IMR-90 (cell line): ENCODE results near the gene ZDHHC14. TPM values are rescaled to one million over a fixed set of nuclear protein-coding genes. Genes with fewer than 3 reads are reported as not detected.

Experiments
- ATAC-seq: fragments of 200-7000 bp; cut with Tn5 transposase; 2 replicates; pipeline ENCODE4 v1.9.1; 2020; ENCODE audit warnings: low read depth, mild to moderate bottlenecking, moderate library complexity
- BruUV-seq: library from RNA; stranded (reverse); fragments of 400-500 nt; replicated peaks from 2 replicates; lab custom pipeline; 2021; lab: Mats Ljungman, UMichigan
- CTCF ChIA-PET: fragments of 300-600 bp; formaldehyde crosslinking; extraction: SDS; loops from one replicate; lab custom pipeline; 2021; ENCODE audit warnings: antibody characterized with exemption; lab: Yijun Ruan, JAX
- POLR2A ChIA-PET: fragments of 300-600 bp; sonication (Branson Sonifier 250); formaldehyde crosslinking; loops from one replicate; lab custom pipeline; 2022; ENCODE audit warnings: antibody characterized with exemption; ENCODE audit not compliant: unreplicated experiment; lab: Charles Lee
- DNase-seq: peaks from one replicate; pipeline ENCODE4 v3.0.0; 2013
- H2AFZ ChIP-seq: replicated peaks from 2 replicates; pipeline ENCODE3; 2013; ENCODE audit warnings: low read length, mild to moderate bottlenecking; ENCODE audit not compliant: poor library complexity
- H2AK5ac ChIP-seq: 2 replicates; pipeline ENCODE4 v1.6.1; 2013; ENCODE audit warnings: low read depth, low read length, inconsistent platforms
- H2AK9ac ChIP-seq: replicated peaks from 2 replicates; pipeline ENCODE3; 2013; ENCODE audit warnings: mild to moderate bottlenecking, low read depth, low read length, moderate library complexity; ENCODE audit not compliant: poor library complexity
- H2BK120ac ChIP-seq: 2 replicates; pipeline ENCODE4 v1.6.1; 2013; ENCODE audit warnings: low read depth, low read length, inconsistent platforms
- H2BK15ac ChIP-seq: 3 replicates; pipeline ENCODE4 v1.6.1; 2013; ENCODE audit warnings: low read depth, low read length, inconsistent platforms
- H2BK20ac ChIP-seq: 2 replicates; pipeline ENCODE4 v1.6.1; 2013; ENCODE audit warnings: low read depth, mild to moderate bottlenecking, inconsistent platforms, low read length, moderate library complexity
- H2BK5ac ChIP-seq: 2 replicates; pipeline ENCODE4 v1.6.1; 2013; ENCODE audit warnings: mild to moderate bottlenecking, low read depth, low read length, inconsistent platforms; ENCODE audit not compliant: poor library complexity, severe bottlenecking
- H3K14ac ChIP-seq: replicated peaks from 2 replicates; pipeline ENCODE4 v1.6.1; 2013; ENCODE audit warnings: low read depth, low read length, inconsistent platforms
- H3K18ac ChIP-seq: 2 replicates; pipeline ENCODE4 v1.6.1; 2013; ENCODE audit warnings: low read depth, low read length, control low read depth
- H3K23ac ChIP-seq: 2 replicates; pipeline ENCODE4 v1.6.1; 2013; ENCODE audit warnings: low read depth, low read length, inconsistent platforms
- H3K27ac ChIP-seq: 2 replicates; pipeline ENCODE4 v1.5.1; 2013; ENCODE audit warnings: mild to moderate bottlenecking, control low read depth, low read length; ENCODE audit not compliant: insufficient read depth
- H3K27me3 ChIP-seq: 2 replicates; pipeline ENCODE4 v1.6.1; 2013; ENCODE audit warnings: low read length; ENCODE audit not compliant: control insufficient read depth, insufficient read depth
- H3K36me3 ChIP-seq: 2 replicates; pipeline ENCODE4 v1.6.1; 2013; ENCODE audit warnings: low read length, mixed read lengths; ENCODE audit not compliant: control insufficient read depth, insufficient read depth
- H3K4ac ChIP-seq: 2 replicates; pipeline ENCODE4 v1.6.1; 2013; ENCODE audit warnings: low read depth, low read length, inconsistent platforms
- H3K4me1 ChIP-seq: 2 replicates; pipeline ENCODE4 v1.6.1; 2013; ENCODE audit warnings: low read length, mixed read lengths; ENCODE audit not compliant: control insufficient read depth, insufficient read depth
- H3K4me2 ChIP-seq: 2 replicates; pipeline ENCODE4 v1.6.1; 2013; ENCODE audit warnings: low read depth, mild to moderate bottlenecking, control low read depth, low read length, moderate library complexity
- H3K4me3 ChIP-seq: 2 replicates; pipeline ENCODE4 v1.5.1; 2013; ENCODE audit warnings: low read depth, mild to moderate bottlenecking, control low read depth, low read length, moderate library complexity; ENCODE audit not compliant: insufficient read depth
- H3K56ac ChIP-seq: 2 replicates; pipeline ENCODE4 v1.6.1; 2013; ENCODE audit warnings: low read length, inconsistent platforms; ENCODE audit not compliant: insufficient read depth; ENCODE audit errors: extremely low read depth
- H3K79me1 ChIP-seq, 2 experiments: 2 replicates each; pipeline ENCODE4 v1.6.1; 2013; ENCODE audit warnings: low read length in 2 of 2, inconsistent platforms in 1 of 2, low read depth in 1 of 2
- H3K9ac ChIP-seq: 2 replicates; pipeline ENCODE4 v1.6.1; 2013; ENCODE audit warnings: low read depth, low read length, control low read depth
- H3K9me1 ChIP-seq: 2 replicates; pipeline ENCODE4 v1.6.1; 2013; ENCODE audit warnings: low read length, inconsistent platforms; ENCODE audit not compliant: insufficient read depth
- H3K9me3 ChIP-seq: 2 replicates; pipeline ENCODE4 v1.6.1; 2013; ENCODE audit warnings: low read length; ENCODE audit not compliant: control insufficient read depth, insufficient read depth
- H4K20me1 ChIP-seq: 2 replicates; pipeline ENCODE4 v1.6.1; 2013; ENCODE audit warnings: low read length, inconsistent platforms; ENCODE audit not compliant: insufficient read depth
- H4K5ac ChIP-seq: 2 replicates; pipeline ENCODE4 v1.6.1; 2013; ENCODE audit warnings: mild to moderate bottlenecking, low read depth, low read length, control low read depth
- H4K8ac ChIP-seq, 2 experiments: 2 replicates each; pipeline ENCODE4 v1.6.1; 2013; ENCODE audit warnings: low read depth in 2 of 2, low read length in 2 of 2, control low read depth in 1 of 2, inconsistent platforms in 1 of 2
- H4K91ac ChIP-seq: 2 replicates; pipeline ENCODE4 v1.6.1; 2013; ENCODE audit warnings: low read depth, low read length, inconsistent platforms; ENCODE audit not compliant: insufficient read depth
- BHLHE40 ChIP-seq: fragments of 150-350 bp; IDR thresholded peaks from 2 replicates; pipeline ENCODE4 v1.6.1; 2016; ENCODE audit warnings: mild to moderate bottlenecking, low read depth, low read length
- CEBPB ChIP-seq: IDR thresholded peaks from 2 replicates; pipeline ENCODE4 v1.6.1; 2012; ENCODE audit warnings: low read depth, low read length, improper control_type of control experiment
- CHD1 ChIP-seq: IDR thresholded peaks from 2 replicates; pipeline ENCODE4 v1.6.1; 2012; ENCODE audit warnings: low read depth, low read length, improper control_type of control experiment
- CTCF ChIP-seq: conservative IDR thresholded peaks from 2 replicates; pipeline ENCODE4 v1.5.1; 2012; ENCODE audit warnings: mild to moderate bottlenecking, low read depth, low read length, improper control_type of control experiment
- ELK1 ChIP-seq: fragments of 150-350 bp; IDR thresholded peaks from 2 replicates; pipeline ENCODE4 v1.6.1; 2016; ENCODE audit warnings: low read depth, mild to moderate bottlenecking, low read length, moderate library complexity, borderline replicate concordance
- FOS ChIP-seq: fragments of 150-350 bp; IDR thresholded peaks from 2 replicates; pipeline ENCODE4 v1.6.1; 2016; ENCODE audit warnings: low read depth, low read length
- MAFK ChIP-seq: IDR thresholded peaks from 2 replicates; pipeline ENCODE4 v1.6.1; 2012; ENCODE audit warnings: low read depth, low read length, improper control_type of control experiment
- MAZ ChIP-seq: IDR thresholded peaks from 2 replicates; pipeline ENCODE4 v1.6.1; 2012; ENCODE audit warnings: low read depth, mild to moderate bottlenecking, low read length, improper control_type of control experiment, moderate library complexity, borderline replicate concordance
- MXI1 ChIP-seq: IDR thresholded peaks from 2 replicates; pipeline ENCODE4 v1.6.1; 2012; ENCODE audit warnings: low read depth, mild to moderate bottlenecking, low read length, moderate library complexity, borderline replicate concordance
- NFE2L2 ChIP-seq: fragments of 150-350 bp; IDR thresholded peaks from 2 replicates; pipeline ENCODE4 v1.6.1; 2016; ENCODE audit warnings: low read depth, mild to moderate bottlenecking, low read length
- POLR2A ChIP-seq: IDR thresholded peaks from 2 replicates; pipeline ENCODE4 v1.6.1; 2012; ENCODE audit warnings: mild to moderate bottlenecking, low read depth, low read length
- RAD21 ChIP-seq: IDR thresholded peaks from 2 replicates; pipeline ENCODE4 v1.6.1; 2012; ENCODE audit warnings: low read length, improper control_type of control experiment
- RCOR1 ChIP-seq: IDR thresholded peaks from 2 replicates; pipeline ENCODE4 v1.6.1; 2012; ENCODE audit warnings: mild to moderate bottlenecking, low read length, improper control_type of control experiment; ENCODE audit not compliant: insufficient replicate concordance
- RFX5 ChIP-seq: IDR thresholded peaks from 2 replicates; pipeline ENCODE4 v1.8.0; 2012; ENCODE audit warnings: low read depth, mild to moderate bottlenecking, low read length, moderate library complexity
- SMC3 ChIP-seq: fragments of 150-350 bp; IDR thresholded peaks from 2 replicates; pipeline ENCODE4 v1.6.1; 2016; ENCODE audit warnings: low read depth, mild to moderate bottlenecking, antibody characterized with exemption, low read length, moderate library complexity
- USF2 ChIP-seq: fragments of 150-350 bp; IDR thresholded peaks from 2 replicates; pipeline ENCODE4 v1.6.1; 2017; ENCODE audit warnings: mild to moderate bottlenecking, antibody characterized with exemption, low read length, low read depth
- WGBS, 2 experiments: methylation state at CpG; one replicate each; pipeline versions ENCODE4 v1.1.5 to v1.1.7; 2013; ENCODE audit warnings: missing lambda C conversion rate in 2 of 2; ENCODE audit not compliant: insufficient read length in 1 of 2; ENCODE audit errors: extremely low coverage in 2 of 2; 5-methylcytosine and 5-hydroxymethylcytosine counted together
- dilution Hi-C: fragments of 300-500 bp; cut with HindIII; formaldehyde crosslinking; loops from one replicate; pipeline ENCODE4 v1.14.3; 2018; ENCODE audit warnings: low sequenced_read_pairs; ENCODE audit not compliant: unreplicated experiment
- in situ Hi-C: fragments of 300-500 bp; cut with MboI; formaldehyde crosslinking; loops from 3 replicates; pipeline ENCODE4 v1.14.3; 2019; ENCODE audit warnings: low sequenced_read_pairs, inconsistent platforms, mixed read lengths
- intact Hi-C: fragments of 100-400 bp; cut with micrococcal nuclease; formaldehyde crosslinking; loops from 2 replicates; pipeline ENCODE4 v1.10.0; 2022
- polyA plus RNA-seq, 3 experiments: library from polyadenylated mRNA; depleted of rRNA; stranded (reverse); fragments of >200 nt; gene quantifications; 2 replicates each; pipeline ENCODE4 v1.2.3, GENCODE V29; 2012; ENCODE audit warnings: low replicate concordance in 1 of 3
- total RNA-seq: library from RNA; depleted of rRNA; stranded (reverse); fragments of >200 nt; gene quantifications from 2 replicates; pipeline ENCODE4 v1.2.3, GENCODE V29; 2012

The ZDHHC14 gene
- total and polyA plus RNA-seq, 2 of the 4 experiments (the other 2 are of a cell fraction), result 0.90 to 2.0 TPM

GRCh38 chr6:157677235-157677634, 296.2 kb downstream of the ZDHHC14 start:
- H3K36me3 ChIP-seq, result no peaks in the 10 kb centered on the region
- H2BK5ac ChIP-seq, result no peak overlapping the region
- POLR2A ChIA-PET, result no interaction called here
- CTCF ChIA-PET, result no interaction called here
- DNase-seq, result no peak
- H4K8ac ChIP-seq, result no peak overlapping the region
- H3K9ac ChIP-seq, result no peak overlapping the region
- no TSS peak for BruUV-seq
- H3K27ac ChIP-seq, result no peak overlapping the region
- no peaks in the 10 kb centered on the region for H3K79me1 ChIP-seq
- H4K5ac ChIP-seq, result no peak overlapping the region
- no peak overlapping the region for H2AFZ ChIP-seq
- no peak overlapping the region for H3K56ac ChIP-seq
- no peak overlapping the region for H2BK120ac ChIP-seq
- H4K20me1 ChIP-seq, result no peaks in the 10 kb centered on the region
- no peaks in the 10 kb centered on the region; the same call in 1 of the 2 replicates for H3K9me1 ChIP-seq
- 100% methylated on average over 2 of the region's 4 CpGs; no CpG with 5 or more reads in 1 of the 2 experiments for WGBS, 2 experiments
- no peak overlapping the region for H2AK9ac ChIP-seq
- in situ Hi-C loops (no loop called here), intact Hi-C loops (no loop called here), dilution Hi-C loops (no loop called here)
- peaks cover 20% of the 10 kb centered on the region; the same call in 1 of the 2 replicates for H3K27me3 ChIP-seq
- H2BK15ac ChIP-seq, result no peak overlapping the region
- H3K4me2 ChIP-seq, result no peak overlapping the region
- no peak overlapping the region for H3K4me3 ChIP-seq
- no peak for ATAC-seq
- no peaks in the 10 kb centered on the region; the same call in 1 of the 2 replicates for H3K9me3 ChIP-seq
- H3K14ac ChIP-seq, result no peak overlapping the region
- H4K91ac ChIP-seq, result no peak overlapping the region
- H2AK5ac ChIP-seq, result no peak overlapping the region
- no peak overlapping the region for H2BK20ac ChIP-seq
- no peak overlapping the region for H3K18ac ChIP-seq
- no peak for TF ChIP-seq RFX5
- TF ChIP-seq ELK1, result no peak
- TF ChIP-seq MAFK, result no peak
- TF ChIP-seq BHLHE40, result no peak
- TF ChIP-seq POLR2A, result no peak
- TF ChIP-seq MXI1, result no peak
- no peak for TF ChIP-seq NFE2L2
- no peak for TF ChIP-seq MAZ
- TF ChIP-seq CEBPB, result no peak
- TF ChIP-seq RCOR1, result no peak
- no peak for TF ChIP-seq RAD21
- no peak for TF ChIP-seq FOS
- no peak for TF ChIP-seq USF2
- no peak for TF ChIP-seq CHD1
- no peak for TF ChIP-seq SMC3
- no peak for TF ChIP-seq CTCF
- peaks cover 2% of the 10 kb centered on the region; the same call in 1 of the 2 replicates for H3K4me1 ChIP-seq
- H3K4ac ChIP-seq, result no peak overlapping the region
- H3K23ac ChIP-seq, result no peak overlapping the region
